Astrocyte of the cerebellum (primary cell): ENCODE data around the gene GPR173.

Experiments
- DNase-seq: peaks from one replicate; pipeline ENCODE4 v3.0.0-alpha.2; 2011; ENCODE audit warnings: low read depth
- H3K4me3 ChIP-seq: 2 replicates; pipeline ENCODE4 v1.5.1; 2011; ENCODE audit warnings: mild to moderate bottlenecking, low read depth, low read length, moderate library complexity
- in situ Hi-C: cut with HindIII; loops from 2 replicates; pipeline ENCODE4 v1.10.0; 2017; ENCODE audit warnings: low sequenced_read_pairs
- TF ChIP-seq, protein P1 (sequence below): IDR thresholded peaks from 2 replicates; pipeline ENCODE4 v1.5.1; 2012; ENCODE audit warnings: low read length, low read depth, moderate library complexity, mild to moderate bottlenecking; ENCODE audit errors: missing control alignments

The GPR173 gene

GRCh38 chrX:53075011-53075410, 26.4 kb downstream of the GPR173 start:
- DNase-seq: no peak
- in situ Hi-C loops: no loop called here
- TF ChIP-seq, protein P1, sequence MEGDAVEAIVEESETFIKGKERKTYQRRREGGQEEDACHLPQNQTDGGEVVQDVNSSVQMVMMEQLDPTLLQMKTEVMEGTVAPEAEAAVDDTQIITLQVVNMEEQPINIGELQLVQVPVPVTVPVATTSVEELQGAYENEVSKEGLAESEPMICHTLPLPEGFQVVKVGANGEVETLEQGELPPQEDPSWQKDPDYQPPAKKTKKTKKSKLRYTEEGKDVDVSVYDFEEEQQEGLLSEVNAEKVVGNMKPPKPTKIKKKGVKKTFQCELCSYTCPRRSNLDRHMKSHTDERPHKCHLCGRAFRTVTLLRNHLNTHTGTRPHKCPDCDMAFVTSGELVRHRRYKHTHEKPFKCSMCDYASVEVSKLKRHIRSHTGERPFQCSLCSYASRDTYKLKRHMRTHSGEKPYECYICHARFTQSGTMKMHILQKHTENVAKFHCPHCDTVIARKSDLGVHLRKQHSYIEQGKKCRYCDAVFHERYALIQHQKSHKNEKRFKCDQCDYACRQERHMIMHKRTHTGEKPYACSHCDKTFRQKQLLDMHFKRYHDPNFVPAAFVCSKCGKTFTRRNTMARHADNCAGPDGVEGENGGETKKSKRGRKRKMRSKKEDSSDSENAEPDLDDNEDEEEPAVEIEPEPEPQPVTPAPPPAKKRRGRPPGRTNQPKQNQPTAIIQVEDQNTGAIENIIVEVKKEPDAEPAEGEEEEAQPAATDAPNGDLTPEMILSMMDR: no peak
- H3K4me3 ChIP-seq: no peak overlapping the region

GRCh38 chrX:53076671-53077070, 28.1 kb downstream of the GPR173 start:
- in situ Hi-C loops: no loop called here
- TF ChIP-seq, protein P1: no peak
- no peak overlapping the region for H3K4me3 ChIP-seq
- no peak for DNase-seq

GRCh38 chrX:53077207-53078197, 28.9 kb downstream of the GPR173 start:
- in situ Hi-C loops: no loop called here
- DNase-seq: no peak
- no peak overlapping the region for H3K4me3 ChIP-seq
- TF ChIP-seq, protein P1: no peak

DNA sequence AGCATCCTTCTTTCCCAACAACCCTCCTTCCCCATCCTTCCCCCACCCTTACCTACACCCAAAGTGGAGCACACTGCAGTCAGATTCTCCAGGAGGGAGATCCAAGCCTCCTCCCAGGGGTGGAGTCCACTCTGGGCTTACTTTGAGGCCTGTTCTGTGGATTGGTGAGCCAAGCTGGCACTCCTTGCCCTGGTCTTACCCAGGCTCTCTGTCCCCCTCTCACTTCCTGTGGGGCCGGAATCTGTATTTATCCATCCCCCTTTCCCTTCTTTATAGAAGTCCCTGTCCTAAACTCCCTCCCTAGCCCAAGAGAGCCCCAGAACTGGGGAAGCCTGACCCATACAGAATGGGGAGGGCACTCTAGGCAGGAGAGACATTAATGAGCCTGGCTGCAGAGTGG, 30.4 kb downstream of the GPR173 start:
- in situ Hi-C loops: no loop called here
- no peak for DNase-seq

GRCh38 chrX:53080628-53081580, 32.3 kb downstream of the GPR173 start:
- in situ Hi-C loops: no loop called here
- TF ChIP-seq, protein P1: no peak
- no peak for DNase-seq
- no peak overlapping the region for H3K4me3 ChIP-seq

More for the DNA sequence above, 30.4 kb downstream of the GPR173 start:
- no peak overlapping the region for H3K4me3 ChIP-seq
- TF ChIP-seq, protein P1: no peak
